ENCODE results near the gene TUBGCP3. TPM values are rescaled to one million over a fixed set of nuclear protein-coding genes. Genes with fewer than 3 reads are reported as not detected.

The TUBGCP3 gene
- total and polyA plus RNA-seq, 2 donors from 2014 or later, result 9.1 to 33.2 TPM

GRCh38 chr13:112442483-112443090 lies 145.4 kb downstream of the TUBGCP3 start:
- DNase-seq (peak; percentile 33 to 87 (median 83)), FAIRE-seq (no peak)
- Histone ChIP-seq H3K4me3 (ENCODE audit: low read length in 3 of 3) (no peak overlapping the region), H3K36me3 (ENCODE audit: control insufficient read depth in 2 of 3, insufficient read depth in 3 of 3, low read length in 3 of 3) (no peaks in the 10 kb centered on the region), H3K4me1 (ENCODE audit: control insufficient read depth in 2 of 3, insufficient read depth in 2 of 3, low read depth in 1 of 3, low read length in 3 of 3) (no peaks in the 10 kb centered on the region), H3K27me3 (ENCODE audit: control insufficient read depth, insufficient read depth, low read length) (peaks cover 7% of the 10 kb centered on the region), H3K9me3 (ENCODE audit: control insufficient read depth in 2 of 3, insufficient read depth in 1 of 3, low read length in 3 of 3) (peaks cover 0 to 5% (median 2%) of the 10 kb centered on the region in 3 donors), H3K9ac (ENCODE audit: low read length in 3 of 3) (no peak overlapping the region), H3K27ac (ENCODE audit: low read depth in 2 of 2, low read length in 2 of 2) (no peak overlapping the region)
- TF ChIP-seq, protein P1, sequence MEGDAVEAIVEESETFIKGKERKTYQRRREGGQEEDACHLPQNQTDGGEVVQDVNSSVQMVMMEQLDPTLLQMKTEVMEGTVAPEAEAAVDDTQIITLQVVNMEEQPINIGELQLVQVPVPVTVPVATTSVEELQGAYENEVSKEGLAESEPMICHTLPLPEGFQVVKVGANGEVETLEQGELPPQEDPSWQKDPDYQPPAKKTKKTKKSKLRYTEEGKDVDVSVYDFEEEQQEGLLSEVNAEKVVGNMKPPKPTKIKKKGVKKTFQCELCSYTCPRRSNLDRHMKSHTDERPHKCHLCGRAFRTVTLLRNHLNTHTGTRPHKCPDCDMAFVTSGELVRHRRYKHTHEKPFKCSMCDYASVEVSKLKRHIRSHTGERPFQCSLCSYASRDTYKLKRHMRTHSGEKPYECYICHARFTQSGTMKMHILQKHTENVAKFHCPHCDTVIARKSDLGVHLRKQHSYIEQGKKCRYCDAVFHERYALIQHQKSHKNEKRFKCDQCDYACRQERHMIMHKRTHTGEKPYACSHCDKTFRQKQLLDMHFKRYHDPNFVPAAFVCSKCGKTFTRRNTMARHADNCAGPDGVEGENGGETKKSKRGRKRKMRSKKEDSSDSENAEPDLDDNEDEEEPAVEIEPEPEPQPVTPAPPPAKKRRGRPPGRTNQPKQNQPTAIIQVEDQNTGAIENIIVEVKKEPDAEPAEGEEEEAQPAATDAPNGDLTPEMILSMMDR (IDR thresholded peaks at IDR 0.05; ENCODE audit: borderline replicate concordance, extremely low read depth, insufficient read depth), result no peak
- intact Hi-C loops (cut with DNase I), result loop anchor here (10.0 kb wide), 1 partner anchor 968 kb away; no protein-coding TSS in a partner anchor

- Histone ChIP-seq H3K27ac (ENCODE audit: low read depth in 2 of 2, low read length in 2 of 2) (no peak overlapping the region), H3K27me3 (ENCODE audit: control insufficient read depth, insufficient read depth, low read length) (peaks cover 7% of the 10 kb centered on the region), H3K9me3 (ENCODE audit: control insufficient read depth in 2 of 3, insufficient read depth in 1 of 3, low read length in 3 of 3) (peaks cover 0 to 5% (median 2%) of the 10 kb centered on the region in 3 donors), H3K4me1 (ENCODE audit: control insufficient read depth in 2 of 3, insufficient read depth in 2 of 3, low read depth in 1 of 3, low read length in 3 of 3) (no peaks in the 10 kb centered on the region), H3K4me3 (ENCODE audit: low read length in 3 of 3) (no peak overlapping the region), H3K9ac (ENCODE audit: low read length in 3 of 3) (no peak overlapping the region), H3K36me3 (ENCODE audit: control insufficient read depth in 2 of 3, insufficient read depth in 3 of 3, low read length in 3 of 3) (no peaks in the 10 kb centered on the region)
- DNase-seq (peak in 1 of 5 donors; percentile 40), FAIRE-seq (no peak)
- intact Hi-C loops (cut with DNase I), result loop anchor here (10.0 kb wide), 1 partner anchor 967 kb away; no protein-coding TSS in a partner anchor
- TF ChIP-seq, protein P1 (IDR thresholded peaks at IDR 0.05; ENCODE audit: borderline replicate concordance, extremely low read depth, insufficient read depth), result no peak
These were observed 146.1 kb downstream of the TUBGCP3 start for GRCh38 chr13:112441779-112442310.

- Histone ChIP-seq H3K9me3 (ENCODE audit: control insufficient read depth in 2 of 3, insufficient read depth in 1 of 3, low read length in 3 of 3) (peaks cover 0 to 5% (median 2%) of the 10 kb centered on the region in 3 donors), H3K36me3 (ENCODE audit: control insufficient read depth in 2 of 3, insufficient read depth in 3 of 3, low read length in 3 of 3) (no peaks in the 10 kb centered on the region), H3K9ac (ENCODE audit: low read length in 3 of 3) (no peak overlapping the region), H3K27me3 (ENCODE audit: control insufficient read depth, insufficient read depth, low read length) (peaks cover 7% of the 10 kb centered on the region), H3K4me3 (ENCODE audit: low read length in 3 of 3) (no peak overlapping the region), H3K4me1 (ENCODE audit: control insufficient read depth in 2 of 3, insufficient read depth in 2 of 3, low read depth in 1 of 3, low read length in 3 of 3) (no peaks in the 10 kb centered on the region), H3K27ac (ENCODE audit: low read depth in 2 of 2, low read length in 2 of 2) (no peak overlapping the region)
- TF ChIP-seq, protein P1 (IDR thresholded peaks at IDR 0.05; ENCODE audit: borderline replicate concordance, extremely low read depth, insufficient read depth), result no peak
- intact Hi-C loops (cut with DNase I), result loop anchor here (10.0 kb wide), 1 partner anchor 966 kb away; no protein-coding TSS in a partner anchor
- peak in 1 of 5 donors; percentile 35 for DNase-seq
- FAIRE-seq, result no peak
These were observed 146.7 kb downstream of the TUBGCP3 start for GRCh38 chr13:112441226-112441625.
